SK-N-SH (cell line): ENCODE results near the gene INTS6. TPM values are rescaled to one million over a fixed set of nuclear protein-coding genes. Genes with fewer than 3 reads are reported as not detected.

Experiments used
- CTCF ChIA-PET: fragments of 300-600, 350-600 bp; formaldehyde crosslinking; extraction: SDS; loops from one replicate; lab custom pipeline; 2021; lab: Yijun Ruan, JAX
- POLR2A ChIA-PET: fragments of 350-600 bp; sonication (Branson Sonifier 250); formaldehyde crosslinking; extraction: SDS; loops from one replicate; lab custom pipeline; 2020; ENCODE audit warnings: antibody characterized with exemption, inconsistent platforms; lab: Yijun Ruan, JAX
- DNase-seq: peaks from one replicate; pipeline ENCODE4 v3.0.0; 2012
- H2AFZ ChIP-seq: fragments of 200-600 bp; sonication (generic); 2 replicates; pipeline ENCODE4 v1.8.1; 2016; ENCODE audit warnings: antibody characterized with exemption, mild to moderate bottlenecking, low read depth
- H3F3A ChIP-seq: fragments of 200-600 bp; sonication (generic); replicated peaks from 2 replicates; pipeline ENCODE3; 2016; ENCODE audit warnings: antibody characterized with exemption, mild to moderate bottlenecking; ENCODE audit not compliant: insufficient read depth
- H3K27ac ChIP-seq, 2 experiments: fragments of 200-500 bp in 1 of 2; fragments of 200-600 bp in 1 of 2; sonication (Bioruptor generic) in 1 of 2; sonication (generic), shearing (Covaris generic) in 1 of 2; 2 replicates each; pipeline versions ENCODE4 v1.5.1 to v1.6.1; 2014 to 2016; ENCODE audit warnings: low read depth in 2 of 2, inconsistent platforms in 1 of 2, low read length in 1 of 2, mild to moderate bottlenecking in 1 of 2, mixed read lengths in 1 of 2
- H3K27me3 ChIP-seq: fragments of 200-600 bp; sonication (generic), shearing (Covaris generic); 2 replicates; pipeline ENCODE4 v1.6.1; 2016; ENCODE audit warnings: mixed run types; ENCODE audit not compliant: insufficient read depth
- H3K36me3 ChIP-seq, 2 experiments: fragments of 200-500 bp in 1 of 2; fragments of 200-600 bp in 1 of 2; sonication (Bioruptor generic) in 1 of 2; sonication (generic) in 1 of 2; replicated peaks in 1 of 2; 2 replicates each; pipeline versions ENCODE3 to v1.5.1; 2014 to 2016; ENCODE audit warnings: low read length in 1 of 2, mild to moderate bottlenecking in 1 of 2; ENCODE audit not compliant: insufficient read depth in 2 of 2, control insufficient read depth in 1 of 2
- H3K4me1 ChIP-seq, 2 experiments: fragments of 200-500 bp in 1 of 2; fragments of 200-600 bp in 1 of 2; sonication (Bioruptor generic) in 1 of 2; sonication (generic), shearing (Covaris generic) in 1 of 2; 2 replicates each; pipeline versions ENCODE4 v1.5.1 to v1.6.1; 2014 to 2016; ENCODE audit warnings: low read depth in 1 of 2, low read length in 1 of 2, mixed run types in 1 of 2; ENCODE audit not compliant: insufficient read depth in 2 of 2, control insufficient read depth in 1 of 2
- H3K4me2 ChIP-seq: fragments of 200-600 bp; sonication (generic), shearing (Covaris generic); 2 replicates; pipeline ENCODE4 v1.6.1; 2017; ENCODE audit warnings: mixed run types
- H3K4me3 ChIP-seq, 2 experiments: fragments of 200-500 bp in 1 of 2; fragments of 200-600 bp in 1 of 2; sonication (Bioruptor generic) in 1 of 2; sonication (generic), shearing (Covaris generic) in 1 of 2; 2 replicates each; pipeline versions ENCODE4 v1.5.1 to v1.8.1; 2014 to 2016; ENCODE audit warnings: low read depth in 2 of 2, inconsistent platforms in 1 of 2, low read length in 1 of 2, mild to moderate bottlenecking in 1 of 2, mixed read lengths in 1 of 2, moderate library complexity in 1 of 2
- H3K79me2 ChIP-seq: fragments of 200-600 bp; sonication (generic); 2 replicates; pipeline ENCODE4 v1.8.1; 2017; ENCODE audit warnings: mild to moderate bottlenecking; ENCODE audit not compliant: insufficient read depth
- H3K9ac ChIP-seq: fragments of 200-600 bp; sonication (generic); 2 replicates; pipeline ENCODE4 v1.6.1; 2017; ENCODE audit warnings: mixed run types
- H3K9me2 ChIP-seq: fragments of 200-600 bp; sonication (generic); 2 replicates; pipeline ENCODE4 v1.6.1; 2017; ENCODE audit warnings: mixed run types
- H3K9me3 ChIP-seq: fragments of 200-600 bp; sonication (generic); 2 replicates; pipeline ENCODE4 v1.6.1; 2017; ENCODE audit warnings: mixed run types, mild to moderate bottlenecking, moderate library complexity
- H4K20me1 ChIP-seq: fragments of 200-600 bp; sonication (generic); 2 replicates; pipeline ENCODE4 v1.6.1; 2017; ENCODE audit warnings: mild to moderate bottlenecking, mixed run types; ENCODE audit not compliant: insufficient read depth
- CHD2 ChIP-seq: fragments of 150-350 bp; IDR thresholded peaks from 2 replicates; pipeline ENCODE4 v1.6.1; 2018; ENCODE audit warnings: low read length; ENCODE audit not compliant: partially characterized antibody
- CTCF ChIP-seq: fragments of 200-600 bp; sonication (generic); IDR thresholded peaks from 2 replicates; pipeline ENCODE4 v1.6.1; 2017; ENCODE audit warnings: antibody characterized with exemption, mild to moderate bottlenecking, moderate library complexity
- ELF1 ChIP-seq: IDR thresholded peaks from 2 replicates; pipeline ENCODE4 v1.4.0; 2012
- EZH2phosphoT487 ChIP-seq: fragments of 200-600 bp; sonication (generic); IDR thresholded peaks from 2 replicates; pipeline ENCODE4 v1.6.1; 2017; ENCODE audit warnings: low read depth, mixed run types, mild to moderate bottlenecking, antibody characterized with exemption, moderate library complexity, borderline replicate concordance
- FOXM1 ChIP-seq: IDR thresholded peaks from 2 replicates; pipeline ENCODE4 v1.4.0; 2012; ENCODE audit warnings: low read depth, mild to moderate bottlenecking
- GATA2 ChIP-seq: sonication (generic); formaldehyde crosslinking; IDR thresholded peaks from 2 replicates; pipeline ENCODE4 v1.5.0; 2020; ENCODE audit warnings: mild to moderate bottlenecking, missing genetic modification reagents
- MXI1 ChIP-seq: IDR thresholded peaks from 2 replicates; pipeline ENCODE4 v1.6.1; 2012; ENCODE audit warnings: mild to moderate bottlenecking, low read depth, low read length, improper control_type of control experiment
- NRF1 ChIP-seq: IDR thresholded peaks from 2 replicates; pipeline ENCODE4 v1.6.1; 2012; ENCODE audit warnings: low read depth, mild to moderate bottlenecking, low read length
- PBX3 ChIP-seq: IDR thresholded peaks from 2 replicates; pipeline ENCODE4; 2012
- RAD21 ChIP-seq: IDR thresholded peaks from 2 replicates; pipeline ENCODE4 v1.6.1; 2012; ENCODE audit warnings: mild to moderate bottlenecking, low read length
- RCOR1 ChIP-seq: fragments of 150-350 bp; IDR thresholded peaks from 2 replicates; pipeline ENCODE4 v1.6.1; 2017; ENCODE audit warnings: antibody characterized with exemption, low read length
- SMC3 ChIP-seq: IDR thresholded peaks from 2 replicates; pipeline ENCODE4 v1.6.1; 2012; ENCODE audit warnings: low read depth, low read length, improper control_type of control experiment
- TEAD4 ChIP-seq: IDR thresholded peaks from 2 replicates; pipeline ENCODE4 v1.4.0; 2012; ENCODE audit warnings: mild to moderate bottlenecking, borderline replicate concordance; ENCODE audit not compliant: insufficient read depth
- USF2 ChIP-seq: fragments of 150-350 bp; IDR thresholded peaks from 2 replicates; pipeline ENCODE4 v1.6.1; 2017; ENCODE audit warnings: antibody characterized with exemption, low read length, low read depth, borderline replicate concordance
- WGBS: methylation state at CpG from one replicate; pipeline ENCODE4 v1.1.6; 2017; ENCODE audit warnings: low lambda C conversion rate; 5-methylcytosine and 5-hydroxymethylcytosine counted together
- polyA plus RNA-seq, 3 experiments: library from polyadenylated mRNA; depleted of rRNA; stranded (reverse); fragments of >200 nt; gene quantifications; 2 replicates each; pipeline ENCODE4 v1.2.3, GENCODE V29; 2012

Gene INTS6
- polyA plus RNA-seq, 1 of the 3 experiments (the other 2 are of a cell fraction) = 7.7 TPM

GRCh38 chr13:51444922-51445321 lies 7.9 kb downstream of the INTS6 start:
- DNase-seq = peak; percentile 29
- Histone ChIP-seq H3K9ac (no peak overlapping the region), H3K9me2 (no peaks in the 10 kb centered on the region), H3K27ac (no peak overlapping the region), H3K9me3 (no peaks in the 10 kb centered on the region; the same call in 1 of the 2 replicates), H3K79me2 (peaks cover 7% of the 10 kb centered on the region; the same call in 1 of the 2 replicates), H3K36me3 (peaks cover 28 to 30% of the 10 kb centered on the region in 2 experiments), H3F3A (peaks cover 13% of the 10 kb centered on the region), H2AFZ (no peak overlapping the region), H4K20me1 (no peaks in the 10 kb centered on the region), H3K4me2 (no peak overlapping the region), H3K4me1 (peaks cover 0 to under 1% of the 10 kb centered on the region in 2 experiments; a peak in 2 of 4 replicates), H3K4me3 (no peak overlapping the region), H3K27me3 (no peaks in the 10 kb centered on the region)
- TF ChIP-seq RAD21 (peak; percentile 67), SMC3 (peak; percentile 55), CTCF (peak; percentile 63), NRF1 (no peak)
- CTCF ChIA-PET = interaction anchor here (0.6 to 2.2 kb wide), 19 partner anchors 9 to 471 kb away, joined by 3 to 18 read pairs (median 3); no protein-coding TSS in a partner anchor
- 71% methylated on average over 1 of the region's 1 CpG for WGBS
- POLR2A ChIA-PET = interaction anchor here (0.6 to 0.7 kb wide), 2 partner anchors 8 to 20 kb away, joined by 3 to 5 read pairs; partner anchors contain the start of gene INTS6

GRCh38 chr13:51440381-51440780 lies 12.5 kb downstream of the INTS6 start:
- Histone ChIP-seq H3K36me3 (peaks cover 8 to 9% of the 10 kb centered on the region in 2 experiments), H3K9me3 (no peaks in the 10 kb centered on the region; the same call in 1 of the 2 replicates), H3F3A (peaks cover 19% of the 10 kb centered on the region), H3K4me3 (no peak overlapping the region), H3K79me2 (no peaks in the 10 kb centered on the region), H3K27me3 (no peaks in the 10 kb centered on the region), H3K27ac (no peak overlapping the region), H4K20me1 (no peaks in the 10 kb centered on the region), H2AFZ (no peak overlapping the region), H3K9me2 (no peaks in the 10 kb centered on the region), H3K9ac (no peak overlapping the region), H3K4me2 (no peak overlapping the region), H3K4me1 (peaks cover 0 to 10% of the 10 kb centered on the region in 2 experiments; a peak in 3 of 4 replicates)
- POLR2A ChIA-PET = interaction anchor here (0.6 to 1.3 kb wide), 2 partner anchors 13 to 360 kb away, joined by 4 read pairs; partner anchors contain the start of gene INTS6
- 81% methylated on average over 1 of the region's 1 CpG for WGBS
- no peak for DNase-seq
- CTCF ChIA-PET = interaction anchor here (1.3 to 5.4 kb wide), 2 partner anchors 11 to 357 kb away, joined by 3 to 33 read pairs; no protein-coding TSS in a partner anchor
- no peak for TF ChIP-seq EZH2phosphoT487
- TF ChIP-seq FOXM1 = no peak

- no peak for DNase-seq
- Histone ChIP-seq H3K79me2 (0 out of 2 replicates have a peak, but pooled peaks cover 5% of the 10 kb centered on the region), H3K27ac (no peak overlapping the region), H3K9me2 (no peaks in the 10 kb centered on the region), H3K27me3 (no peaks in the 10 kb centered on the region), H3K9me3 (no peaks in the 10 kb centered on the region), H3K36me3 (peaks cover 17 to 19% of the 10 kb centered on the region in 2 experiments), H3K4me3 (no peak overlapping the region), H3K9ac (no peak overlapping the region), H2AFZ (no peak overlapping the region), H3K4me2 (no peak overlapping the region), H3F3A (peaks cover 15% of the 10 kb centered on the region), H3K4me1 (peaks cover 0 to 10% of the 10 kb centered on the region in 2 experiments; a peak in 3 of 4 replicates), H4K20me1 (no peaks in the 10 kb centered on the region)
- TF ChIP-seq MXI1 (no peak), RAD21 (no peak), CHD2 (no peak), GATA2 (CRISPR knock-in tag) (no peak), FOXM1 (no peak), PBX3 (no peak), EZH2phosphoT487 (no peak), ELF1 (no peak), RCOR1 (no peak), USF2 (no peak), TEAD4 (no peak)
- ChIA-PET POLR2A (no interaction called here), CTCF (interaction anchor here (1.3 to 2.2 kb wide), 2 partner anchors 9 to 360 kb away, joined by 4 to 8 read pairs; no protein-coding TSS in a partner anchor)
- 93% methylated on average over 4 of the region's 4 CpGs for WGBS
These were observed 15.2 kb downstream of the INTS6 start for GRCh38 chr13:51437550-51438127.
